ENCODE measurements around the gene TCAF2. TPM values are rescaled to one million over a fixed set of nuclear protein-coding genes. Genes with fewer than 3 reads are reported as not detected.

TCAF2 gene
- total and polyA plus RNA-seq, 5 donors = 0.31 to 0.57 (median 0.41) TPM

Other genes with a start within 250 kb of the TCAF2 start
- gene ZYX, start 239.6 kb upstream of the TCAF2 start, total RNA-seq = 100 to 1,000 TPM in 1 of 4 donors, 10 to 100 TPM in 3; 80.1 to 127 (median 92.6) TPM
- 74.7 TPM for gene ZYX, start 239.6 kb upstream of the TCAF2 start, polyA plus RNA-seq
- gene EPHA1, start 212.1 kb upstream of the TCAF2 start, total RNA-seq = under 1 TPM in 2 of 4 donors, not detected in 2; 0.46 to 0.56 TPM
- gene EPHA1, start 212.1 kb upstream of the TCAF2 start, polyA plus RNA-seq = 0.02 TPM
- not detected for gene TAS2R60, start 177.5 kb upstream of the TCAF2 start, total RNA-seq
- not detected for gene TAS2R60, start 177.5 kb upstream of the TCAF2 start, polyA plus RNA-seq
- gene TAS2R41, start 143.1 kb upstream of the TCAF2 start, total RNA-seq = not detected
- gene TAS2R41, start 143.1 kb upstream of the TCAF2 start, polyA plus RNA-seq = not detected
- under 1 TPM in 1 of 4 donors, not detected in 3; 0.19 TPM for gene CTAGE15, start 49.2 kb upstream of the TCAF2 start, total RNA-seq
- gene CTAGE15, start 49.2 kb upstream of the TCAF2 start, polyA plus RNA-seq = 0.02 TPM
- gene CTAGE6, start 136.7 kb downstream of the TCAF2 start, total RNA-seq = under 1 TPM in 1 of 4 donors, not detected in 3; 0.09 TPM
- gene CTAGE6, start 136.7 kb downstream of the TCAF2 start, polyA plus RNA-seq = not detected